SK-N-SH (cell line): Measurements from ENCODE around the gene TMEM176B. TPM values are rescaled to one million over a fixed set of nuclear protein-coding genes. Genes with fewer than 3 reads are reported as not detected.

Source experiments
- CTCF ChIA-PET: fragments of 300-600, 350-600 bp; formaldehyde crosslinking; extraction: SDS; loops from one replicate; lab custom pipeline; 2021; lab: Yijun Ruan, JAX
- POLR2A ChIA-PET: fragments of 350-600 bp; sonication (Branson Sonifier 250); formaldehyde crosslinking; extraction: SDS; loops from one replicate; lab custom pipeline; 2020; ENCODE audit warnings: antibody characterized with exemption, inconsistent platforms; lab: Yijun Ruan, JAX
- DNase-seq: peaks from one replicate; pipeline ENCODE4 v3.0.0; 2012
- H2AFZ ChIP-seq: fragments of 200-600 bp; sonication (generic); 2 replicates; pipeline ENCODE4 v1.8.1; 2016; ENCODE audit warnings: antibody characterized with exemption, mild to moderate bottlenecking, low read depth
- H3F3A ChIP-seq: fragments of 200-600 bp; sonication (generic); replicated peaks from 2 replicates; pipeline ENCODE3; 2016; ENCODE audit warnings: antibody characterized with exemption, mild to moderate bottlenecking; ENCODE audit not compliant: insufficient read depth
- H3K27ac ChIP-seq, 2 experiments: fragments of 200-500 bp in 1 of 2; fragments of 200-600 bp in 1 of 2; sonication (Bioruptor generic) in 1 of 2; sonication (generic), shearing (Covaris generic) in 1 of 2; 2 replicates each; pipeline versions ENCODE4 v1.5.1 to v1.6.1; 2014 to 2016; ENCODE audit warnings: low read depth in 2 of 2, inconsistent platforms in 1 of 2, low read length in 1 of 2, mild to moderate bottlenecking in 1 of 2, mixed read lengths in 1 of 2
- H3K27me3 ChIP-seq: fragments of 200-600 bp; sonication (generic), shearing (Covaris generic); 2 replicates; pipeline ENCODE4 v1.6.1; 2016; ENCODE audit warnings: mixed run types; ENCODE audit not compliant: insufficient read depth
- H3K36me3 ChIP-seq, 2 experiments: fragments of 200-500 bp in 1 of 2; fragments of 200-600 bp in 1 of 2; sonication (Bioruptor generic) in 1 of 2; sonication (generic) in 1 of 2; replicated peaks in 1 of 2; 2 replicates each; pipeline versions ENCODE3 to v1.5.1; 2014 to 2016; ENCODE audit warnings: low read length in 1 of 2, mild to moderate bottlenecking in 1 of 2; ENCODE audit not compliant: insufficient read depth in 2 of 2, control insufficient read depth in 1 of 2
- H3K4me1 ChIP-seq, 2 experiments: fragments of 200-500 bp in 1 of 2; fragments of 200-600 bp in 1 of 2; sonication (Bioruptor generic) in 1 of 2; sonication (generic), shearing (Covaris generic) in 1 of 2; 2 replicates each; pipeline versions ENCODE4 v1.5.1 to v1.6.1; 2014 to 2016; ENCODE audit warnings: low read depth in 1 of 2, low read length in 1 of 2, mixed run types in 1 of 2; ENCODE audit not compliant: insufficient read depth in 2 of 2, control insufficient read depth in 1 of 2
- H3K4me2 ChIP-seq: fragments of 200-600 bp; sonication (generic), shearing (Covaris generic); 2 replicates; pipeline ENCODE4 v1.6.1; 2017; ENCODE audit warnings: mixed run types
- H3K4me3 ChIP-seq, 2 experiments: fragments of 200-500 bp in 1 of 2; fragments of 200-600 bp in 1 of 2; sonication (Bioruptor generic) in 1 of 2; sonication (generic), shearing (Covaris generic) in 1 of 2; 2 replicates each; pipeline versions ENCODE4 v1.5.1 to v1.8.1; 2014 to 2016; ENCODE audit warnings: low read depth in 2 of 2, inconsistent platforms in 1 of 2, low read length in 1 of 2, mild to moderate bottlenecking in 1 of 2, mixed read lengths in 1 of 2, moderate library complexity in 1 of 2
- H3K79me2 ChIP-seq: fragments of 200-600 bp; sonication (generic); 2 replicates; pipeline ENCODE4 v1.8.1; 2017; ENCODE audit warnings: mild to moderate bottlenecking; ENCODE audit not compliant: insufficient read depth
- H3K9ac ChIP-seq: fragments of 200-600 bp; sonication (generic); 2 replicates; pipeline ENCODE4 v1.6.1; 2017; ENCODE audit warnings: mixed run types
- H3K9me2 ChIP-seq: fragments of 200-600 bp; sonication (generic); 2 replicates; pipeline ENCODE4 v1.6.1; 2017; ENCODE audit warnings: mixed run types
- H3K9me3 ChIP-seq: fragments of 200-600 bp; sonication (generic); 2 replicates; pipeline ENCODE4 v1.6.1; 2017; ENCODE audit warnings: mixed run types, mild to moderate bottlenecking, moderate library complexity
- H4K20me1 ChIP-seq: fragments of 200-600 bp; sonication (generic); 2 replicates; pipeline ENCODE4 v1.6.1; 2017; ENCODE audit warnings: mild to moderate bottlenecking, mixed run types; ENCODE audit not compliant: insufficient read depth
- CHD2 ChIP-seq: fragments of 150-350 bp; IDR thresholded peaks from 2 replicates; pipeline ENCODE4 v1.6.1; 2018; ENCODE audit warnings: low read length; ENCODE audit not compliant: partially characterized antibody
- FOXM1 ChIP-seq: IDR thresholded peaks from 2 replicates; pipeline ENCODE4 v1.4.0; 2012; ENCODE audit warnings: low read depth, mild to moderate bottlenecking
- GABPA ChIP-seq: IDR thresholded peaks from 2 replicates; pipeline ENCODE4 v1.4.0; 2012; ENCODE audit warnings: low read depth, mild to moderate bottlenecking
- GATA2 ChIP-seq: sonication (generic); formaldehyde crosslinking; IDR thresholded peaks from 2 replicates; pipeline ENCODE4 v1.5.0; 2020; ENCODE audit warnings: mild to moderate bottlenecking, missing genetic modification reagents
- JUND ChIP-seq: IDR thresholded peaks from 2 replicates; pipeline ENCODE4 v1.4.0; 2012
- POLR2AphosphoS5 ChIP-seq: IDR thresholded peaks from 2 replicates; pipeline ENCODE4 v1.6.1; 2012; ENCODE audit warnings: low read depth, low read length
- RAD21 ChIP-seq: IDR thresholded peaks from 2 replicates; pipeline ENCODE4 v1.6.1; 2012; ENCODE audit warnings: mild to moderate bottlenecking, low read length
- RCOR1 ChIP-seq: fragments of 150-350 bp; IDR thresholded peaks from 2 replicates; pipeline ENCODE4 v1.6.1; 2017; ENCODE audit warnings: antibody characterized with exemption, low read length
- RXRA ChIP-seq: IDR thresholded peaks from 2 replicates; pipeline ENCODE4 v1.4.0; 2012; ENCODE audit warnings: low read depth, mild to moderate bottlenecking, borderline replicate concordance
- SMC3 ChIP-seq: IDR thresholded peaks from 2 replicates; pipeline ENCODE4 v1.6.1; 2012; ENCODE audit warnings: low read depth, low read length, improper control_type of control experiment
- TCF12 ChIP-seq: IDR thresholded peaks from 2 replicates; pipeline ENCODE4 v1.4.0; 2012
- YY1 ChIP-seq: IDR thresholded peaks from 2 replicates; pipeline ENCODE4 v1.4.0; 2012; ENCODE audit warnings: low read depth, mild to moderate bottlenecking
- WGBS: methylation state at CpG from one replicate; pipeline ENCODE4 v1.1.6; 2017; ENCODE audit warnings: low lambda C conversion rate; 5-methylcytosine and 5-hydroxymethylcytosine counted together
- polyA plus RNA-seq, 3 experiments: library from polyadenylated mRNA; depleted of rRNA; stranded (reverse); fragments of >200 nt; gene quantifications; 2 replicates each; pipeline ENCODE4 v1.2.3, GENCODE V29; 2012
- TF ChIP-seq, protein P1 (sequence below): IDR thresholded peaks from 2 replicates; pipeline ENCODE4; 2012
- TF ChIP-seq, protein P2 (sequence below): fragments of 150-350 bp; IDR thresholded peaks from 2 replicates; pipeline ENCODE4 v1.6.1; 2016; ENCODE audit warnings: mild to moderate bottlenecking, low read depth, low read length
- TF ChIP-seq, protein P3 (sequence below): fragments of 150-350 bp; IDR thresholded peaks from 2 replicates; pipeline ENCODE4 v1.6.1; 2017; ENCODE audit warnings: antibody characterized with exemption, low read length, low read depth, borderline replicate concordance
- TF ChIP-seq, protein P4 (sequence below): fragments of 200-600 bp; sonication (generic); IDR thresholded peaks from 2 replicates; pipeline ENCODE4 v1.6.1; 2017; ENCODE audit warnings: antibody characterized with exemption, mild to moderate bottlenecking, moderate library complexity
- TF ChIP-seq, protein P5 (sequence below): IDR thresholded peaks from 2 replicates; pipeline ENCODE4 v1.4.0; 2012; ENCODE audit warnings: low read depth, borderline replicate concordance

TMEM176B gene
- polyA plus RNA-seq, 1 of the 3 experiments (the other 2 are of a cell fraction) = not detected

DNA sequence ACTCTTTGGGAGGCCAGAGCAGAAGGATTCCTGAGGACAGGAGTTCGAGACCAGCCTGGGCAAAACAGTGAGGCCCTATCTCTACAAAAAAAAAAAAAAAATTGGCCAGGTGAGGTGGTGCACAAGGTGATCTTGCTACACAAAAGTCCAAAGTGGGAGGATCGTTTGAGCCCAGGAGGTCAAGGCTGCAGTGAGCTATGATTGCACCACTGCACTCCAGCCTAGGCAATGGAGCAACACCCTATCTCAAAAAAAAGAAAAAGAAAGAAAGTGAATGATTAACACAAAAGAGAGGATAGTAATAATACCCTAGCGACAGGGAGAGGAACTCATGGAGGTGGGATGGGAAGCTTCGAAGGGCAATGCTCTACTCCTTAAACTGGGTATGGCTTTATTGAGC lies 30.4 kb downstream of the TMEM176B start:
- H3F3A ChIP-seq = no peaks in the 10 kb centered on the region
- no peaks in the 10 kb centered on the region for H3K9me2 ChIP-seq
- H3K4me1 ChIP-seq = no peaks in the 10 kb centered on the region
- H3K9ac ChIP-seq = no peak overlapping the region
- H3K27me3 ChIP-seq = no peaks in the 10 kb centered on the region
- CTCF ChIA-PET = interaction anchor here (1.1 to 4.8 kb wide), 4 partner anchors 9 to 249 kb away, joined by 4 to 25 read pairs (median 6); no protein-coding TSS in a partner anchor
- no peaks in the 10 kb centered on the region for H3K79me2 ChIP-seq
- H2AFZ ChIP-seq = no peak overlapping the region
- TF ChIP-seq, protein P1, sequence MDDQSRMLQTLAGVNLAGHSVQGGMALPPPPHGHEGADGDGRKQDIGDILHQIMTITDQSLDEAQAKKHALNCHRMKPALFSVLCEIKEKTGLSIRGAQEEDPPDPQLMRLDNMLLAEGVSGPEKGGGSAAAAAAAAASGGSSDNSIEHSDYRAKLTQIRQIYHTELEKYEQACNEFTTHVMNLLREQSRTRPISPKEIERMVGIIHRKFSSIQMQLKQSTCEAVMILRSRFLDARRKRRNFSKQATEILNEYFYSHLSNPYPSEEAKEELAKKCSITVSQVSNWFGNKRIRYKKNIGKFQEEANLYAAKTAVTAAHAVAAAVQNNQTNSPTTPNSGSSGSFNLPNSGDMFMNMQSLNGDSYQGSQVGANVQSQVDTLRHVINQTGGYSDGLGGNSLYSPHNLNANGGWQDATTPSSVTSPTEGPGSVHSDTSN = no peak
- TF ChIP-seq, protein P2, sequence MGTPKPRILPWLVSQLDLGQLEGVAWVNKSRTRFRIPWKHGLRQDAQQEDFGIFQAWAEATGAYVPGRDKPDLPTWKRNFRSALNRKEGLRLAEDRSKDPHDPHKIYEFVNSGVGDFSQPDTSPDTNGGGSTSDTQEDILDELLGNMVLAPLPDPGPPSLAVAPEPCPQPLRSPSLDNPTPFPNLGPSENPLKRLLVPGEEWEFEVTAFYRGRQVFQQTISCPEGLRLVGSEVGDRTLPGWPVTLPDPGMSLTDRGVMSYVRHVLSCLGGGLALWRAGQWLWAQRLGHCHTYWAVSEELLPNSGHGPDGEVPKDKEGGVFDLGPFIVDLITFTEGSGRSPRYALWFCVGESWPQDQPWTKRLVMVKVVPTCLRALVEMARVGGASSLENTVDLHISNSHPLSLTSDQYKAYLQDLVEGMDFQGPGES = no peak
- TF ChIP-seq RCOR1 (no peak), JUND (no peak), GATA2 (no peak), TCF12 (no peak), YY1 (no peak), SMC3 (no peak), CHD2 (no peak), FOXM1 (no peak), RXRA (no peak), POLR2AphosphoS5 (no peak), RAD21 (no peak), GABPA (no peak)
- TF ChIP-seq, protein P3, sequence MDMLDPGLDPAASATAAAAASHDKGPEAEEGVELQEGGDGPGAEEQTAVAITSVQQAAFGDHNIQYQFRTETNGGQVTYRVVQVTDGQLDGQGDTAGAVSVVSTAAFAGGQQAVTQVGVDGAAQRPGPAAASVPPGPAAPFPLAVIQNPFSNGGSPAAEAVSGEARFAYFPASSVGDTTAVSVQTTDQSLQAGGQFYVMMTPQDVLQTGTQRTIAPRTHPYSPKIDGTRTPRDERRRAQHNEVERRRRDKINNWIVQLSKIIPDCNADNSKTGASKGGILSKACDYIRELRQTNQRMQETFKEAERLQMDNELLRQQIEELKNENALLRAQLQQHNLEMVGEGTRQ = no peak
- TF ChIP-seq, protein P4, sequence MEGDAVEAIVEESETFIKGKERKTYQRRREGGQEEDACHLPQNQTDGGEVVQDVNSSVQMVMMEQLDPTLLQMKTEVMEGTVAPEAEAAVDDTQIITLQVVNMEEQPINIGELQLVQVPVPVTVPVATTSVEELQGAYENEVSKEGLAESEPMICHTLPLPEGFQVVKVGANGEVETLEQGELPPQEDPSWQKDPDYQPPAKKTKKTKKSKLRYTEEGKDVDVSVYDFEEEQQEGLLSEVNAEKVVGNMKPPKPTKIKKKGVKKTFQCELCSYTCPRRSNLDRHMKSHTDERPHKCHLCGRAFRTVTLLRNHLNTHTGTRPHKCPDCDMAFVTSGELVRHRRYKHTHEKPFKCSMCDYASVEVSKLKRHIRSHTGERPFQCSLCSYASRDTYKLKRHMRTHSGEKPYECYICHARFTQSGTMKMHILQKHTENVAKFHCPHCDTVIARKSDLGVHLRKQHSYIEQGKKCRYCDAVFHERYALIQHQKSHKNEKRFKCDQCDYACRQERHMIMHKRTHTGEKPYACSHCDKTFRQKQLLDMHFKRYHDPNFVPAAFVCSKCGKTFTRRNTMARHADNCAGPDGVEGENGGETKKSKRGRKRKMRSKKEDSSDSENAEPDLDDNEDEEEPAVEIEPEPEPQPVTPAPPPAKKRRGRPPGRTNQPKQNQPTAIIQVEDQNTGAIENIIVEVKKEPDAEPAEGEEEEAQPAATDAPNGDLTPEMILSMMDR = no peak
- TF ChIP-seq, protein P5, sequence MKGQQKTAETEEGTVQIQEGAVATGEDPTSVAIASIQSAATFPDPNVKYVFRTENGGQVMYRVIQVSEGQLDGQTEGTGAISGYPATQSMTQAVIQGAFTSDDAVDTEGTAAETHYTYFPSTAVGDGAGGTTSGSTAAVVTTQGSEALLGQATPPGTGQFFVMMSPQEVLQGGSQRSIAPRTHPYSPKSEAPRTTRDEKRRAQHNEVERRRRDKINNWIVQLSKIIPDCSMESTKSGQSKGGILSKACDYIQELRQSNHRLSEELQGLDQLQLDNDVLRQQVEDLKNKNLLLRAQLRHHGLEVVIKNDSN = no peak
- no peaks in the 10 kb centered on the region for H4K20me1 ChIP-seq
- H3K4me2 ChIP-seq = no peak overlapping the region
- no peaks in the 10 kb centered on the region for H3K9me3 ChIP-seq
- H3K36me3 ChIP-seq = no peaks in the 10 kb centered on the region
- H3K4me3 ChIP-seq = no peak overlapping the region
- H3K27ac ChIP-seq = no peak overlapping the region
- no peak for DNase-seq
- WGBS = 43% methylated on average over 4 of the region's 4 CpGs
- POLR2A ChIA-PET = no interaction called here
